Epithelial cell of esophagus (primary cell): Measurements from ENCODE around the gene KIAA0825.

Source experiments
- DNase-seq: peaks from one replicate; pipeline ENCODE4 v3.0.0; 2010; ENCODE audit warnings: low read depth
- H3K4me3 ChIP-seq: 2 replicates; pipeline ENCODE4 v1.5.1; 2011; ENCODE audit warnings: mild to moderate bottlenecking, low read length, control low read depth
- TF ChIP-seq, protein P1 (sequence below): IDR thresholded peaks from 2 replicates; pipeline ENCODE4 v1.5.1; 2011; ENCODE audit warnings: low read depth, mild to moderate bottlenecking, low read length, control low read depth, inconsistent platforms; ENCODE audit not compliant: insufficient read depth; ENCODE audit errors: missing control alignments

Gene KIAA0825

DNA sequence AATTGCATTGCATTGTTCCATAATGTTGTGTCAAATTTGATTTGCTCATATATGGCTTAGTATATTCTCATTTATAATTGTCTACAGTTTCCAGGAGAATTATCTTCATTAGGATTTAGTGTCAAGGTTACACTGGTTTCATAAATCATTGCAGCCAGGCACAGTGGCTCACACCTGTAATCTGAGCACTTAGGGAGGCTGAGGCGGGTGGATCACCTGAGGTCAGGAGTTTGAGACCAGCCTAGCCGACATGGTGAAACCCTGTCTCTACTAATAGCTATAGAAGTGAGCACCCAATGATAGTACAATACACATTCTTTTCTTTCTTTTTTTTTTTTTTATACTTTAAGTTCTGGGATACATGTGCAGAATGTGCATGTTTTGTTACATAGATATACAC is 282.5 kb downstream of the KIAA0825 start:
- no peak overlapping the region for H3K4me3 ChIP-seq
- TF ChIP-seq, protein P1, sequence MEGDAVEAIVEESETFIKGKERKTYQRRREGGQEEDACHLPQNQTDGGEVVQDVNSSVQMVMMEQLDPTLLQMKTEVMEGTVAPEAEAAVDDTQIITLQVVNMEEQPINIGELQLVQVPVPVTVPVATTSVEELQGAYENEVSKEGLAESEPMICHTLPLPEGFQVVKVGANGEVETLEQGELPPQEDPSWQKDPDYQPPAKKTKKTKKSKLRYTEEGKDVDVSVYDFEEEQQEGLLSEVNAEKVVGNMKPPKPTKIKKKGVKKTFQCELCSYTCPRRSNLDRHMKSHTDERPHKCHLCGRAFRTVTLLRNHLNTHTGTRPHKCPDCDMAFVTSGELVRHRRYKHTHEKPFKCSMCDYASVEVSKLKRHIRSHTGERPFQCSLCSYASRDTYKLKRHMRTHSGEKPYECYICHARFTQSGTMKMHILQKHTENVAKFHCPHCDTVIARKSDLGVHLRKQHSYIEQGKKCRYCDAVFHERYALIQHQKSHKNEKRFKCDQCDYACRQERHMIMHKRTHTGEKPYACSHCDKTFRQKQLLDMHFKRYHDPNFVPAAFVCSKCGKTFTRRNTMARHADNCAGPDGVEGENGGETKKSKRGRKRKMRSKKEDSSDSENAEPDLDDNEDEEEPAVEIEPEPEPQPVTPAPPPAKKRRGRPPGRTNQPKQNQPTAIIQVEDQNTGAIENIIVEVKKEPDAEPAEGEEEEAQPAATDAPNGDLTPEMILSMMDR, result no peak
- no peak for DNase-seq

DNA sequence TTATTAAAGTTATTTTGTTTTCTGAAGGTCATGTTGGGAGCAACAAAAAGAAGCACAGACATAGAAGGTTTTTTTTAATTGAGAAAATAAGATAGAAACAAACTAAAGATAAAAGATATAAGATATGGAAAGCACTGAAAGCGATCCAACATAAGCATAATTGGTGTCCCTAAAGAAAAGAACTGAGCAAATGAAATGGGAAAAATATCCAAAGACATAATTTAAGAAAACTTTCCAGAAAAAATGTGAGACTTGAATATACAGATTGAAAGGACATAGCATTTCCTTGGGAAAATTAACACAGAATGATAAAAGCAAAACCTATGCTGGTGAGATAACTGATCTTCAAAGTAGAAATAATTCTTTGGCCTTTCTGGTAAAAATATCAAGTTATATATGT is 289.3 kb downstream of the KIAA0825 start:
- no peak overlapping the region for H3K4me3 ChIP-seq
- TF ChIP-seq, protein P1, result no peak
- DNase-seq, result peak; percentile 11

DNA sequence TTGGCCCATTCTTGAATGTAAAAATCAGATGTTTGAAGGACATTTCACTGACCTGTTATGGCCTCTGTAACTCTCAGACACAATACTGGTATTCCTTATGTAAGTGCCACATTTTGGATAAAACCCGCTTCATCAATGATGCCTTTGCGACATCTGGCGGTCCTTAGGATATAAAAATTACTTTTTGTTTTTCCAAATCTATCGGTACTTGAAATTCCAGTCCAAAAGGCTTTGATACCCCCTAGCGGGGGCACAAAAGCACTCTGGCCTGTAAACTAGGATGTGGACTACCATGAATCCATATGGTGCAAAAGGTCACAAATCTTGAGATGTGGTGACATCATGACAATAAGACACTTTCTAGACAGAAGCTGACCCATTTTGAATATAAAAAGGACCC is 291.8 kb downstream of the KIAA0825 start:
- no peak for DNase-seq
- TF ChIP-seq, protein P1, result no peak
- no peak overlapping the region for H3K4me3 ChIP-seq

DNA sequence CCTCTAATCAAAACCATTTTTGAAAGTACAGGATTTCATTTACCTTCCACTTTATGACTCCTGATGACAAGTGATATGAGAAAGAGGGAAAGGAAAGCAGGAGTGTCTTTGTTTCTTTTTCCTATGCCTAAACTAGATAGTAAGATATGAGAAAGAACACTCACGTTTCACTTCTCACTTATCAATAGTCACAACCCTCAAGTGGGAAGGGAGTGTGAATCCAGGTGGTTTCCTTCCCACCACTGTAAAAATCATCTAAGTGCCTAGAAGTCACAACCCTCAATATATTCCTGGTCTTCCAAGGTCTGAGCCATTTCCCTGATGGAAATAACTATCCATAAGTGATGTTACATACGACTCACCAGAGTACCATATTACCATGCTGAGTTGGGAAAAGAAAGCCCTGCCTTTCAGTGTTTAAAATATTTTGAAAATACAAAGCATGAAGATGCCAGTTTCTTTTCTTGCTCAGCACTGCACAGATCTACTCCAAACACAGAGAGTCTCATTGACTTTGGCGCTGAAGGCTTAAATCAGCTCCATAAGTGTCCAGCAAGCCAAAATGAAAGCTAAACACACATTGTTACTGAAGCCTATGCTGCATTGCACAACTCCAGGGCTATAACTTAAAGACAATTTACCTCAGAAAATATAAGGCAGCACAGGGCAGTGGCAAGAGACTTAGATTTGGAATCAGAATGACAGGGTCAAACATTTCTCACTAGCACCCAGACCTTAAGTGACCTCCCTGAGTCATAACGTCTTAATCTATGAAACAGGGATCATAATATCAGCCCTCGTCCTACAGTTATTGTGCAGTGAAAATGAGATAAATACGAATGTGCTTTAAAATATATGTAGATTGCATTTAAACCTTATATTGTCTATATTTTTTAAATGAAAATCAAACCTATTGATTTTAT is 301.2 kb downstream of the KIAA0825 start:
- TF ChIP-seq, protein P1, result no peak
- no peak for DNase-seq
- H3K4me3 ChIP-seq, result no peak overlapping the region

DNA sequence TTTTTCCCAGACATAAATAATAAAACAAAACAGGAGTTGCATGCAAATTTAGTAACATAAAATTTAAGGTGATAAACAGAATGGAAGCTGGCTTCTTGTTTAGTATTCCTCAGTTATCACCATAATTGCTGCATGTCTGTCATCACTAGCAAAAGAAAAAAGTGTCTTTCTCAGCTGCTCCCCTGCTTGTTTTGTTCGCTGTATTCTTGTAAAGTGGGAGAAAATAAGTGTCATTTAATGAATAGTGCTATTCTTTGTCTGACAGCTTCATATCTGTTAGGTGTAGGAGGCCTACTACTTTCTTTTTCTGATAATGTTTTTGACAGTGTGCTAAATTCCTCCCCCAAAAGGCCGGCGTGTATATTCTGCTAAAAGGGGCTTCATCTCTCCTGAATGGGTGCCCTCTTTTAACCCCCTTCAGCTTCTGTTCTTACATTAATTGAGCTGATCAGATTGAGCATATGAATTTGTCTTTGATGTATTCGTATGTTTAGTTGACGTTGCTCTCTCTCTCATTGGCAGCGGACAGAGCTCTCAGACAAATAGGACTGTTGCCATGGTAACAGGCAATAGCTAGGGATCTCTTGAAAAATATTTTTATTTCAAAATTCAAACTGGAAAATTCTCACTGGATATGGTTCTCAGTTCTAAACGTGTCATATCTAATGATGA is 303.8 kb downstream of the KIAA0825 start:
- H3K4me3 ChIP-seq, result no peak overlapping the region
- TF ChIP-seq, protein P1, result no peak
- no peak for DNase-seq

DNA sequence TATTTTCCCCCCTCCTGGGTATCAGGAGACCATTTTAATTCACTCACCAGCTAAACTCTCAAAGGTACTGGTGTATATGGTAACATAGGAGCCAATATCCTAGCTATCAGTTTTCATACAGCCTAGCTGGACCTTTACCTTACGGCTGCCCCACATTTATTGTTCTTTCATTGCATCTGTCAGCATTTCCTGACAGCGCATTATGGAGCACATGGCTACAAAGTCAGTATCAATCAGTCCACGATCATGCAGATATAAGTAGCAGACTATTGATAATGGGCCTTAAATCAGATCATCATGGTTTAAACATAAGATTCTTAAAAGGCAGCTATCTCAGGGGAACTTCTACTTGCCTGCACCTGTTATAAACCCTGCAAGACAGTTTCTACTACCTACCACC is 304.7 kb downstream of the KIAA0825 start:
- TF ChIP-seq, protein P1, result no peak
- DNase-seq, result no peak
- H3K4me3 ChIP-seq, result no peak overlapping the region
